ENCODE data around the gene ENOSF1.
"Not testable (repeated sequence)": the region's sequence is repeated elsewhere in the genome, so short reads cannot be mapped to it uniquely, and the experiment has no call there.

ENOSF1 gene

GRCh38 chr18:706405-706804 lies 6.0 kb downstream of the ENOSF1 start:
- no peak for DNase-seq

- no peak for DNase-seq
Observed at GRCh38 chr18:703213-703967, 9.0 kb downstream of the ENOSF1 start.

- DNase-seq = no peak
Observed at GRCh38 chr18:697800-698199, 14.6 kb downstream of the ENOSF1 start.

- no peak for DNase-seq
Observed at GRCh38 chr18:697012-697411, 15.4 kb downstream of the ENOSF1 start.

- DNase-seq = no peak
Observed at GRCh38 chr18:693466-694187, 18.8 kb downstream of the ENOSF1 start.

- no peak for DNase-seq
Observed at GRCh38 chr18:692824-693223, 19.6 kb downstream of the ENOSF1 start.

GRCh38 chr18:688323-688722 lies 24.1 kb downstream of the ENOSF1 start:
- no peak for DNase-seq

- DNase-seq = no peak
Observed at GRCh38 chr18:686339-687111, 25.9 kb downstream of the ENOSF1 start.

- no peak for DNase-seq
Observed at GRCh38 chr18:685438-685837, 27.0 kb downstream of the ENOSF1 start.

- no peak for DNase-seq
Observed at GRCh38 chr18:683531-683930, 28.9 kb downstream of the ENOSF1 start.

- no peak for DNase-seq
Observed at GRCh38 chr18:682833-683232, 29.6 kb downstream of the ENOSF1 start.

GRCh38 chr18:682416-682815 lies 30.0 kb downstream of the ENOSF1 start:
- DNase-seq = not testable (repeated sequence)

GRCh38 chr18:681985-682384 lies 30.4 kb downstream of the ENOSF1 start:
- no peak for DNase-seq

GRCh38 chr18:680392-680791 lies 32.0 kb downstream of the ENOSF1 start:
- DNase-seq = no peak

GRCh38 chr18:679516-679915 lies 32.9 kb downstream of the ENOSF1 start:
- no peak for DNase-seq

- DNase-seq = no peak
Observed at GRCh38 chr18:678482-679182, 33.8 kb downstream of the ENOSF1 start.

- no peak for DNase-seq
Observed at GRCh38 chr18:677951-678381, 34.5 kb downstream of the ENOSF1 start.

GRCh38 chr18:677145-677544 lies 35.3 kb downstream of the ENOSF1 start:
- no peak for DNase-seq

GRCh38 chr18:676736-677135 lies 35.7 kb downstream of the ENOSF1 start:
- no peak for DNase-seq

- DNase-seq = no peak
Observed at GRCh38 chr18:676069-676468, 36.4 kb downstream of the ENOSF1 start.

- no peak for DNase-seq
Observed at GRCh38 chr18:675307-675706, 37.1 kb downstream of the ENOSF1 start.

- DNase-seq = no peak
Observed at GRCh38 chr18:673769-674168, 38.7 kb downstream of the ENOSF1 start.

- no peak for DNase-seq
Observed at GRCh38 chr18:673317-673716, 39.1 kb downstream of the ENOSF1 start.

Data from NCI-H748 treated with DMSO at 0.1 percent for 48 hours (cell line).